ENCODE results near the gene CPED1.
"Not testable (repeated sequence)": the region's sequence is repeated elsewhere in the genome, so short reads cannot be mapped to it uniquely, and the experiment has no call there.

Gene CPED1

GRCh38 chr7:121058975-121059374, 70.5 kb downstream of the CPED1 start:
- in situ Hi-C loops (cut with HindIII; ENCODE audit: low pct_ligation_motif_present, low sequenced_read_pairs), result no loop called here
- H3K27ac ChIP-seq, result no peak overlapping the region
- no peak for DNase-seq
- TF ChIP-seq CTCF (IDR thresholded peaks at IDR 0.05; ENCODE audit: low read depth, low read length, missing control alignments), result no peak
- no peaks in the 10 kb centered on the region for H3K36me3 ChIP-seq (replicated peaks)
- H3K27me3 ChIP-seq (replicated peaks), result no peaks in the 10 kb centered on the region
- no peak overlapping the region for H3K4me3 ChIP-seq (ENCODE audit: low read depth, low read length)

GRCh38 chr7:121059979-121060509, 71.5 kb downstream of the CPED1 start:
- H3K27ac ChIP-seq; H3K36me3 ChIP-seq (replicated peaks); DNase-seq; in situ Hi-C loops (cut with HindIII; ENCODE audit: low pct_ligation_motif_present, low sequenced_read_pairs); H3K27me3 ChIP-seq (replicated peaks); H3K4me3 ChIP-seq (ENCODE audit: low read depth, low read length): not testable (repeated sequence)

GRCh38 chr7:121061677-121062582, 73.4 kb downstream of the CPED1 start:
- TF ChIP-seq CTCF (IDR thresholded peaks at IDR 0.05; ENCODE audit: low read depth, low read length, missing control alignments), result no peak
- Histone ChIP-seq H3K27ac (no peak overlapping the region), H3K36me3 (replicated peaks) (no peaks in the 10 kb centered on the region), H3K4me3 (ENCODE audit: low read depth, low read length) (no peak overlapping the region), H3K27me3 (replicated peaks) (no peaks in the 10 kb centered on the region)
- in situ Hi-C loops (cut with HindIII; ENCODE audit: low pct_ligation_motif_present, low sequenced_read_pairs), result no loop called here
- DNase-seq, result no peak

- Histone ChIP-seq H3K27me3 (replicated peaks) (no peaks in the 10 kb centered on the region), H3K36me3 (replicated peaks) (no peaks in the 10 kb centered on the region), H3K27ac (no peak overlapping the region), H3K4me3 (ENCODE audit: low read depth, low read length) (no peak overlapping the region)
- DNase-seq, result no peak
- no peak for TF ChIP-seq CTCF (IDR thresholded peaks at IDR 0.05; ENCODE audit: low read depth, low read length, missing control alignments)
- in situ Hi-C loops (cut with HindIII; ENCODE audit: low pct_ligation_motif_present, low sequenced_read_pairs), result no loop called here
Observed at GRCh38 chr7:121062671-121063279, 74.3 kb downstream of the CPED1 start.

- DNase-seq; H3K27me3 ChIP-seq (replicated peaks); in situ Hi-C loops (cut with HindIII; ENCODE audit: low pct_ligation_motif_present, low sequenced_read_pairs); H3K4me3 ChIP-seq (ENCODE audit: low read depth, low read length); H3K36me3 ChIP-seq (replicated peaks); H3K27ac ChIP-seq: not testable (repeated sequence)
Observed at GRCh38 chr7:121067717-121068116, 79.2 kb downstream of the CPED1 start.

GRCh38 chr7:121069346-121070100, 81.0 kb downstream of the CPED1 start:
- H3K36me3 ChIP-seq (replicated peaks), result no peaks in the 10 kb centered on the region
- no peak overlapping the region for H3K4me3 ChIP-seq (ENCODE audit: low read depth, low read length)
- no peak for TF ChIP-seq CTCF (IDR thresholded peaks at IDR 0.05; ENCODE audit: low read depth, low read length, missing control alignments)
- H3K27me3 ChIP-seq (replicated peaks), result no peaks in the 10 kb centered on the region
- in situ Hi-C loops (cut with HindIII; ENCODE audit: low pct_ligation_motif_present, low sequenced_read_pairs), result no loop called here
- no peak overlapping the region for H3K27ac ChIP-seq
- DNase-seq, result peak; percentile 37
